HG03354 (cell line): ENCODE results near the gene TSPAN12.
"Not testable (repeated sequence)": the region's sequence is repeated elsewhere in the genome, so short reads cannot be mapped to it uniquely, and the experiment has no call there.

Experiments used
- ATAC-seq: cut with Tn5 transposase; IDR thresholded peaks from one replicate; pipeline ENCODE4 v1.9.1; 2021; ENCODE audit warnings: mild to moderate bottlenecking; ENCODE audit not compliant: unreplicated experiment, poor library complexity, severe bottlenecking

Gene TSPAN12

GRCh38 chr7:120813089-120813488 lies 44.9 kb downstream of the TSPAN12 start:
- no peak for ATAC-seq

GRCh38 chr7:120809260-120809659 lies 48.7 kb downstream of the TSPAN12 start:
- no peak for ATAC-seq

- no peak for ATAC-seq
Measured at GRCh38 chr7:120807390-120807789, 50.6 kb downstream of the TSPAN12 start.

GRCh38 chr7:120806669-120807068 lies 51.3 kb downstream of the TSPAN12 start:
- peak; percentile 90 for ATAC-seq

GRCh38 chr7:120805636-120806388 lies 52.1 kb downstream of the TSPAN12 start:
- peak; percentile 72 for ATAC-seq

- ATAC-seq, result no peak
Measured at GRCh38 chr7:120802751-120803150, 55.2 kb downstream of the TSPAN12 start.

GRCh38 chr7:120799813-120800475 lies 58.0 kb downstream of the TSPAN12 start:
- no peak for ATAC-seq

- ATAC-seq, result no peak
Measured at GRCh38 chr7:120799147-120799546, 58.8 kb downstream of the TSPAN12 start.

GRCh38 chr7:120797026-120797645 lies 60.8 kb downstream of the TSPAN12 start:
- ATAC-seq, result no peak

GRCh38 chr7:120794106-120794729 lies 63.7 kb downstream of the TSPAN12 start:
- ATAC-seq, result no peak

GRCh38 chr7:120793213-120793936 lies 64.6 kb downstream of the TSPAN12 start:
- ATAC-seq, result no peak

GRCh38 chr7:120792861-120793130 lies 65.1 kb downstream of the TSPAN12 start:
- no peak for ATAC-seq

GRCh38 chr7:120792091-120792860 lies 65.7 kb downstream of the TSPAN12 start:
- ATAC-seq, result peak; percentile 92

- no peak for ATAC-seq
Measured at GRCh38 chr7:120785095-120785494, 72.8 kb downstream of the TSPAN12 start.

GRCh38 chr7:120783721-120784120 lies 74.2 kb downstream of the TSPAN12 start:
- ATAC-seq, result no peak

- ATAC-seq, result no peak
Measured at GRCh38 chr7:120783273-120783672, 74.7 kb downstream of the TSPAN12 start.

- not testable (repeated sequence) for ATAC-seq
Measured at GRCh38 chr7:120781924-120782323, 76.0 kb downstream of the TSPAN12 start.

- no peak for ATAC-seq
Measured at GRCh38 chr7:120780938-120781337, 77.0 kb downstream of the TSPAN12 start.

- ATAC-seq, result not testable (repeated sequence)
Measured at GRCh38 chr7:120780451-120780850, 77.5 kb downstream of the TSPAN12 start.
